K562 (cell line): Measurements from ENCODE around the gene PLAC1. TPM values are rescaled to one million over a fixed set of nuclear protein-coding genes. Genes with fewer than 3 reads are reported as not detected.

ENCODE experiments used
- ATAC-seq: fragments of 200-7000 bp; cut with Tn5 transposase; 3 replicates; pipeline ENCODE4 v1.9.1; 2020; ENCODE audit warnings: moderate library complexity
- BruUV-seq: library from RNA; stranded (reverse); fragments of 400-500 nt; replicated peaks from 2 replicates; lab custom pipeline; 2021; lab: Mats Ljungman, UMichigan
- CTCF ChIA-PET: fragments of 300-600 bp; formaldehyde crosslinking; extraction: SDS; loops from one replicate; lab custom pipeline; 2021; ENCODE audit warnings: low intra/inter-chr PET ratio; lab: Yijun Ruan, JAX
- POLR2A ChIA-PET: fragments of 300-600, 350-650 bp; sonication (Branson Sonifier 250); formaldehyde crosslinking; extraction: SDS; loops from one replicate; lab custom pipeline; 2021; ENCODE audit warnings: antibody characterized with exemption, inconsistent platforms; lab: Yijun Ruan, JAX
- DNase-seq, 4 experiments: peaks; one replicate each; pipeline versions ENCODE4 v3.0.0 to v3.0.0-alpha.2; 2011 to 2018; ENCODE audit warnings: low spot score in 3 of 4, mixed read lengths in 3 of 4; ENCODE audit errors: extremely low read depth in 1 of 4
- FAIRE-seq: peaks from 2 replicates; lab custom pipeline; 2011; peaks lifted over from hg19 to GRCh38; lab: Jason Lieb, UNC
- H2AFZ ChIP-seq: 2 replicates; pipeline ENCODE4 v1.6.0; 2011; ENCODE audit warnings: low read depth, low read length, control low read depth, inconsistent platforms
- H3K27ac ChIP-seq: fragments of 200-600 bp; 3 replicates; pipeline ENCODE4 v1.8.0; 2011; ENCODE audit warnings: low read depth, mild to moderate bottlenecking, control low read depth, inconsistent platforms, low read length, moderate library complexity, mixed read lengths; ENCODE audit errors: extremely low read depth
- H3K27me3 ChIP-seq, 2 experiments: fragments of 300-600 bp in 1 of 2; 2 replicates in 1 of 2; 3 replicates in 1 of 2; pipeline versions ENCODE4 v1.6.0 to v1.8.0; 2011; ENCODE audit warnings: inconsistent platforms in 2 of 2, low read length in 2 of 2, mild to moderate bottlenecking in 1 of 2, mixed read lengths in 1 of 2, moderate library complexity in 1 of 2; ENCODE audit not compliant: control insufficient read depth in 2 of 2, insufficient read depth in 2 of 2
- H3K36me3 ChIP-seq: fragments of 300-600 bp; 3 replicates; pipeline ENCODE4 v1.8.0; 2011; ENCODE audit warnings: mild to moderate bottlenecking, low read length, inconsistent platforms; ENCODE audit not compliant: control insufficient read depth, insufficient read depth
- H3K4me1 ChIP-seq, 2 experiments: fragments of 200-600 bp in 1 of 2; replicated peaks in 1 of 2; 2 replicates in 1 of 2; 3 replicates in 1 of 2; pipeline versions ENCODE4 v1.5.1 to v1.8.0; 2011; ENCODE audit warnings: inconsistent platforms in 2 of 2, low read length in 2 of 2, mild to moderate bottlenecking in 1 of 2, mixed read lengths in 1 of 2, moderate library complexity in 1 of 2; ENCODE audit not compliant: control insufficient read depth in 2 of 2, insufficient read depth in 2 of 2
- H3K4me2 ChIP-seq: 2 replicates; pipeline ENCODE4 v1.6.1; 2011; ENCODE audit warnings: low read length, control low read depth, inconsistent platforms, mixed read lengths; ENCODE audit not compliant: insufficient read depth
- H3K4me3 ChIP-seq: fragments of 200-600 bp; sonication (generic), shearing (Covaris generic); 2 replicates; pipeline ENCODE4 v1.5.1; 2016; ENCODE audit warnings: control low read depth, inconsistent platforms
- H3K79me2 ChIP-seq: fragments of 200-600 bp; 3 replicates; pipeline ENCODE4 v1.8.0; 2011; ENCODE audit warnings: low read length, inconsistent platforms; ENCODE audit not compliant: control insufficient read depth, insufficient read depth
- H3K9ac ChIP-seq, 2 experiments: 2 replicates each; pipeline versions ENCODE4 v1.6.0 to v1.6.1; 2011; ENCODE audit warnings: low read depth in 2 of 2, low read length in 2 of 2, control low read depth in 1 of 2, inconsistent platforms in 1 of 2, mild to moderate bottlenecking in 1 of 2, mixed read lengths in 1 of 2; ENCODE audit not compliant: insufficient read depth in 1 of 2
- H3K9me1 ChIP-seq: one replicate; pipeline ENCODE4 v1.6.0; 2011; ENCODE audit warnings: inconsistent platforms, mild to moderate bottlenecking, low read length, moderate library complexity; ENCODE audit not compliant: control insufficient read depth, insufficient read depth
- H3K9me3 ChIP-seq: replicated peaks from 2 replicates; pipeline ENCODE4 v1.5.1; 2011; ENCODE audit warnings: low read depth, low read length, inconsistent platforms; ENCODE audit not compliant: control insufficient read depth, insufficient read depth
- H4K20me1 ChIP-seq: replicated peaks from 2 replicates; pipeline ENCODE4 v1.6.1; 2011; ENCODE audit warnings: low read length, inconsistent platforms, mixed read lengths; ENCODE audit not compliant: control insufficient read depth, insufficient read depth
- ATF1 ChIP-seq, 2 experiments: fragments of 450-650 bp in 1 of 2; IDR thresholded peaks; 2 replicates each; pipeline ENCODE4 v1.6.1; 2016; ENCODE audit warnings: missing compliant biosample characterization in 1 of 2, missing genetic modification characterization in 1 of 2
- CAMTA2 ChIP-seq: fragments of 250-450 bp; sonication (Bioruptor Pico); conservative IDR thresholded peaks from 2 replicates; pipeline ENCODE4 v1.5.1; 2022
- KLF16 ChIP-seq: IDR thresholded peaks from 2 replicates; pipeline ENCODE4 v1.6.1; 2016; ENCODE audit warnings: antibody characterized with exemption
- L3MBTL2 ChIP-seq: fragments of 450-650 bp; IDR thresholded peaks from 2 replicates; pipeline ENCODE4 v1.6.1; 2016; ENCODE audit warnings: mild to moderate bottlenecking, moderate library complexity
- LCOR ChIP-seq: sonication (generic); formaldehyde crosslinking; IDR thresholded peaks from 2 replicates; pipeline ENCODE4 v1.8.0; 2022; ENCODE audit warnings: mild to moderate bottlenecking, missing genetic modification reagents
- MYC ChIP-seq, 2 experiments: fragments of 250-450 bp in 1 of 2; sonication (Bioruptor Pico) in 1 of 2; IDR thresholded peaks; 2 replicates each; pipeline versions ENCODE4 v1.5.1 to v1.6.1; 2012 to 2021; ENCODE audit warnings: low read depth in 2 of 2, borderline replicate concordance in 1 of 2, improper control_type of control experiment in 1 of 2, low read length in 1 of 2, mild to moderate bottlenecking in 1 of 2, moderate library complexity in 1 of 2
- RBM25 ChIP-seq: fragments of 200-400 bp; formaldehyde crosslinking; IDR thresholded peaks from 2 replicates; pipeline ENCODE4 v1.6.1; 2018; ENCODE audit warnings: low read length, low read depth, moderate library complexity; ENCODE audit not compliant: severe bottlenecking
- SMAD4 ChIP-seq: fragments of 250-450 bp; sonication (Bioruptor Pico); conservative IDR thresholded peaks from 2 replicates; pipeline ENCODE4 v1.8.0; 2021; ENCODE audit warnings: inconsistent platforms, mild to moderate bottlenecking, moderate library complexity
- ZNF146 ChIP-seq: IDR thresholded peaks from one replicate; pipeline ENCODE4 v1.6.1; 2018; ENCODE audit warnings: missing compliant biosample characterization; ENCODE audit not compliant: unreplicated experiment
- ZNF311 ChIP-seq: fragments of 250-450 bp; sonication (Bioruptor Pico); IDR thresholded peaks from 2 replicates; pipeline ENCODE4 v1.4.0; 2020; ENCODE audit warnings: mild to moderate bottlenecking, moderate library complexity
- ZNF551 ChIP-seq: fragments of 250-450 bp; sonication (Bioruptor Pico); IDR thresholded peaks from 2 replicates; pipeline ENCODE4 v1.5.0; 2021; ENCODE audit warnings: mild to moderate bottlenecking, moderate library complexity
- WGBS: fragments of 100-300 bp; shearing (Covaris generic); methylation state at CpG from one replicate; pipeline ENCODE4 v1.1.6; 2016; ENCODE audit warnings: low coverage, mixed read lengths; ENCODE audit not compliant: insufficient coverage; ENCODE audit errors: missing lambda C conversion rate; 5-methylcytosine and 5-hydroxymethylcytosine counted together
- in situ Hi-C: fragments of 300-500 bp; cut with MboI; formaldehyde crosslinking; loops from 4 replicates; pipeline ENCODE4 v1.15.0; 2018; ENCODE audit warnings: inconsistent platforms, mixed read lengths
- intact Hi-C: fragments of 100-400 bp; cut with micrococcal nuclease; formaldehyde crosslinking; loops from 2 replicates; pipeline ENCODE4 v1.14.2; 2022
- polyA plus RNA-seq, 8 experiments: library from polyadenylated mRNA; depleted of rRNA in 4 of 8; stranded (reverse) in 5 of 8; unstranded in 3 of 8; fragments of >200 nt; fragmentation: Nextera tagmentation in 2 of 8; fragmentation: Illumina TruSeq in 1 of 8; extraction: Ambion mirVana in 2 of 8; extraction: Trizol in 1 of 8; gene quantifications; 2 replicates each; pipeline versions ENCODE4 v1.2.1 to v1.2.3, GENCODE V29; 2011 to 2014; ENCODE audit warnings: inconsistent platforms in 1 of 8, missing spikeins in 1 of 8
- total RNA-seq, 7 experiments: library from RNA; depleted of rRNA in 6 of 7; stranded (reverse); fragments of >200 nt in 6 of 7; fragmentation: Illumina TruSeq in 2 of 7; extraction: Trizol in 2 of 7; gene quantifications; 2 replicates each; pipeline versions ENCODE4 v1.2.1 to v1.2.3, GENCODE V29; 2011 to 2021; ENCODE audit warnings: low replicate concordance in 1 of 7
- TF ChIP-seq, protein P1 (sequence below): fragments of 450-650 bp; IDR thresholded peaks from 2 replicates; pipeline ENCODE4 v1.6.1; 2016; ENCODE audit warnings: missing biosample characterization, missing genetic modification characterization
- TF ChIP-seq, protein P2 (sequence below): sonication (generic); formaldehyde crosslinking; IDR thresholded peaks from 2 replicates; pipeline ENCODE4 v1.9.0; 2022; ENCODE audit warnings: mild to moderate bottlenecking, missing genetic modification reagents
- TF ChIP-seq, protein P3 (sequence below): fragments of 200-800 bp; sonication (Bioruptor generic); IDR thresholded peaks from 2 replicates; pipeline ENCODE4 v1.6.1; 2017; ENCODE audit warnings: missing genetic modification characterization, missing compliant biosample characterization

PLAC1 gene
- total and polyA plus RNA-seq, 9 of the 15 experiments (the other 6 are each of a cell fraction or from before 2014, with no cell fraction given) = 0.82 to 9.1 (median 1.7) TPM

DNA sequence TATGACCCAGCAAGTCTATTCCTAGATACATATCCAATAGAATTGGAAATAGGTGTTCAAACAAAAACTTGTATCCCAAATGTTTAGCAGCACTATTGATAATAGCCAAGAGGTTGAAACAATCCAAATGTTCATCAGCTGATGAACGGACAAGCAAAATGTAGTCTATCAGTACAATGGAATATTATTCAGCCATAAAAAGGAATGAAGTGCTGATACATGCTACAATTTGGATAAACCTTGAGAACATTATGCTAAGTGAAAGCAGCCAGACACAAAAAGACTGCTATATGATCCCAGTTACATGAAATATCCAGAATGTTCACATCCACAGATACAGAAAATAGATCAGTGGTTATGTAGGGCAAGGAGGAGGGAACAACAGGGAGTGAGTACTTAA lies 50.1 kb downstream of the PLAC1 start:
- BruUV-seq = no TSS peak
- POLR2A ChIA-PET = interaction anchor here (1.2 kb wide), 1 partner anchor 8 kb away, joined by 3 read pairs; no protein-coding TSS in a partner anchor
- DNase-seq = no peak
- no peak overlapping the region for H3K9ac ChIP-seq
- H2AFZ ChIP-seq = no peak overlapping the region
- H4K20me1 ChIP-seq = no peaks in the 10 kb centered on the region
- H3K27me3 ChIP-seq = no peaks in the 10 kb centered on the region
- in situ Hi-C loops = no loop called here
- no peak overlapping the region for H3K4me3 ChIP-seq
- WGBS = 60% methylated on average over 1 of the region's 1 CpG
- H3K4me2 ChIP-seq = no peak overlapping the region
- H3K4me1 ChIP-seq = peaks cover 0 to 13% of the 10 kb centered on the region in 2 experiments; a peak in 3 of 5 replicates
- no peaks in the 10 kb centered on the region for H3K36me3 ChIP-seq
- no peaks in the 10 kb centered on the region for H3K79me2 ChIP-seq
- no peak for ATAC-seq
- CTCF ChIA-PET = no interaction called here
- no peaks in the 10 kb centered on the region for H3K9me1 ChIP-seq
- TF ChIP-seq RBM25 (peak; percentile 13), ZNF146 (CRISPR knock-in tag) (peak; percentile 53), L3MBTL2 (no peak)
- no peak overlapping the region for H3K27ac ChIP-seq
- H3K9me3 ChIP-seq = no peaks in the 10 kb centered on the region
- intact Hi-C loops = no loop called here
- no peak for FAIRE-seq

DNA sequence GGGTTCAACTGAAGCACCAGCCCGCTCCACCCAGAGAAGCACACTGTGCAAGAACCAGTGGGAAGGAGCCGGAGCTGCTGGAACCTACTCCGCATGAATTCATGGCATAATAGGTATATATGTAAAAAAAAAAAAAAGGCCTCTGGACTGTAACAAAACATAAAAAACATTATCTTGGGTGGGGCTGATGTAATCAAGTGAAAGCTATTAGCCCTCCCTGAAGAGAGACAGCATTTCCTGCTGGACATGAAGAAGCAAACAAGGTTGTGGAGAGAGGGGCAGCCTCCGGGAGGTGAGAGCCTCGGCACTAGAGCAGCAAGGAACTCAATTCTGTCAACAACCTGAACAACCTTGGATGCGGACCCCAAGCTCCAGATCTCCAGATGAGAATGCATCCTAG lies 50.7 kb downstream of the PLAC1 start:
- intact Hi-C loops (no loop called here), in situ Hi-C loops (no loop called here)
- FAIRE-seq (no peak), ATAC-seq (peak; percentile 77), DNase-seq (no peak)
- BruUV-seq = no TSS peak
- ChIA-PET POLR2A (interaction anchor here (1.2 kb wide), 1 partner anchor 9 kb away, joined by 3 read pairs; no protein-coding TSS in a partner anchor), CTCF (no interaction called here)
- Histone ChIP-seq H3K27ac (no peak overlapping the region), H3K4me3 (no peak overlapping the region), H4K20me1 (no peaks in the 10 kb centered on the region), H3K79me2 (no peaks in the 10 kb centered on the region), H3K9me3 (no peaks in the 10 kb centered on the region), H3K36me3 (no peaks in the 10 kb centered on the region), H3K4me2 (no peak overlapping the region), H3K27me3 (no peaks in the 10 kb centered on the region), H3K9ac (no peak overlapping the region), H3K9me1 (no peaks in the 10 kb centered on the region), H2AFZ (no peak overlapping the region), H3K4me1 (peaks cover 0 to 13% of the 10 kb centered on the region in 2 experiments; a peak in 3 of 5 replicates)
- WGBS = 31% methylated on average over 6 of the region's 6 CpGs
- TF ChIP-seq KLF16 = no peak
- TF ChIP-seq, protein P1, sequence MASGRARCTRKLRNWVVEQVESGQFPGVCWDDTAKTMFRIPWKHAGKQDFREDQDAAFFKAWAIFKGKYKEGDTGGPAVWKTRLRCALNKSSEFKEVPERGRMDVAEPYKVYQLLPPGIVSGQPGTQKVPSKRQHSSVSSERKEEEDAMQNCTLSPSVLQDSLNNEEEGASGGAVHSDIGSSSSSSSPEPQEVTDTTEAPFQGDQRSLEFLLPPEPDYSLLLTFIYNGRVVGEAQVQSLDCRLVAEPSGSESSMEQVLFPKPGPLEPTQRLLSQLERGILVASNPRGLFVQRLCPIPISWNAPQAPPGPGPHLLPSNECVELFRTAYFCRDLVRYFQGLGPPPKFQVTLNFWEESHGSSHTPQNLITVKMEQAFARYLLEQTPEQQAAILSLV (tag) = no peak
- no peak for TF ChIP-seq ZNF551 (CRISPR knock-in tag)
- peak; percentile 44 for TF ChIP-seq SMAD4
- TF ChIP-seq, protein P2, sequence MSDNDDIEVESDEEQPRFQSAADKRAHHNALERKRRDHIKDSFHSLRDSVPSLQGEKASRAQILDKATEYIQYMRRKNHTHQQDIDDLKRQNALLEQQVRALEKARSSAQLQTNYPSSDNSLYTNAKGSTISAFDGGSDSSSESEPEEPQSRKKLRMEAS (CRISPR knock-in tag) = no peak
- no peak for TF ChIP-seq ATF1 (CRISPR knock-in tag; IDR thresholded peaks at IDR 0.05)
- TF ChIP-seq ATF1 (tag; IDR thresholded peaks at IDR 0.05) = no peak
- no peak for TF ChIP-seq ZNF311 (CRISPR knock-in tag)
- TF ChIP-seq, protein P3, sequence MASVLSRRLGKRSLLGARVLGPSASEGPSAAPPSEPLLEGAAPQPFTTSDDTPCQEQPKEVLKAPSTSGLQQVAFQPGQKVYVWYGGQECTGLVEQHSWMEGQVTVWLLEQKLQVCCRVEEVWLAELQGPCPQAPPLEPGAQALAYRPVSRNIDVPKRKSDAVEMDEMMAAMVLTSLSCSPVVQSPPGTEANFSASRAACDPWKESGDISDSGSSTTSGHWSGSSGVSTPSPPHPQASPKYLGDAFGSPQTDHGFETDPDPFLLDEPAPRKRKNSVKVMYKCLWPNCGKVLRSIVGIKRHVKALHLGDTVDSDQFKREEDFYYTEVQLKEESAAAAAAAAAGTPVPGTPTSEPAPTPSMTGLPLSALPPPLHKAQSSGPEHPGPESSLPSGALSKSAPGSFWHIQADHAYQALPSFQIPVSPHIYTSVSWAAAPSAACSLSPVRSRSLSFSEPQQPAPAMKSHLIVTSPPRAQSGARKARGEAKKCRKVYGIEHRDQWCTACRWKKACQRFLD (CRISPR knock-in tag) = no peak
- TF ChIP-seq LCOR (CRISPR knock-in tag) = no peak
- 0 out of 2 replicates have a peak, but pooled peaks have one; percentile 33 for TF ChIP-seq MYC (IDR thresholded peaks at IDR 0.05; ENCODE audit: low read depth, low read length)
- TF ChIP-seq MYC (CRISPR knock-in tag; IDR thresholded peaks at IDR 0.05; ENCODE audit: borderline replicate concordance, low read depth) = no peak
- TF ChIP-seq CAMTA2 (CRISPR knock-in tag) = no peak
- TF ChIP-seq ZNF146 (CRISPR knock-in tag) = no peak
